IMR-90 (cell line): ENCODE data around the gene EIF4E3.

Experiments
- SMC3 ChIP-seq: fragments of 150-350 bp; IDR thresholded peaks from 2 replicates; pipeline ENCODE4 v1.6.1; 2016; ENCODE audit warnings: low read depth, mild to moderate bottlenecking, antibody characterized with exemption, low read length, moderate library complexity
- TF ChIP-seq, protein P1 (sequence below): conservative IDR thresholded peaks from 2 replicates; pipeline ENCODE4 v1.5.1; 2012; ENCODE audit warnings: mild to moderate bottlenecking, low read depth, low read length, improper control_type of control experiment

- TF ChIP-seq, protein P1, sequence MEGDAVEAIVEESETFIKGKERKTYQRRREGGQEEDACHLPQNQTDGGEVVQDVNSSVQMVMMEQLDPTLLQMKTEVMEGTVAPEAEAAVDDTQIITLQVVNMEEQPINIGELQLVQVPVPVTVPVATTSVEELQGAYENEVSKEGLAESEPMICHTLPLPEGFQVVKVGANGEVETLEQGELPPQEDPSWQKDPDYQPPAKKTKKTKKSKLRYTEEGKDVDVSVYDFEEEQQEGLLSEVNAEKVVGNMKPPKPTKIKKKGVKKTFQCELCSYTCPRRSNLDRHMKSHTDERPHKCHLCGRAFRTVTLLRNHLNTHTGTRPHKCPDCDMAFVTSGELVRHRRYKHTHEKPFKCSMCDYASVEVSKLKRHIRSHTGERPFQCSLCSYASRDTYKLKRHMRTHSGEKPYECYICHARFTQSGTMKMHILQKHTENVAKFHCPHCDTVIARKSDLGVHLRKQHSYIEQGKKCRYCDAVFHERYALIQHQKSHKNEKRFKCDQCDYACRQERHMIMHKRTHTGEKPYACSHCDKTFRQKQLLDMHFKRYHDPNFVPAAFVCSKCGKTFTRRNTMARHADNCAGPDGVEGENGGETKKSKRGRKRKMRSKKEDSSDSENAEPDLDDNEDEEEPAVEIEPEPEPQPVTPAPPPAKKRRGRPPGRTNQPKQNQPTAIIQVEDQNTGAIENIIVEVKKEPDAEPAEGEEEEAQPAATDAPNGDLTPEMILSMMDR: no peak
- no peak for TF ChIP-seq SMC3
Observed at GRCh38 chr3:71724584-71725270, 475 bp downstream of the EIF4E3 start.
